ENCODE data around the gene CCDC88A. TPM values are rescaled to one million over a fixed set of nuclear protein-coding genes. Genes with fewer than 3 reads are reported as not detected.

The CCDC88A gene
- total and polyA plus RNA-seq, 4 donors = 4.0 to 31.0 (median 15.5) TPM

GRCh38 chr2:55365303-55365702 lies 54.4 kb downstream of the CCDC88A start:
- no peaks in the 10 kb centered on the region for H3K36me3 ChIP-seq (ENCODE audit: control insufficient read depth in 4 of 4, insufficient read depth in 3 of 4, low read depth in 1 of 4, low read length in 3 of 4)
- H3K9ac ChIP-seq (ENCODE audit: low read depth in 1 of 2, low read length in 2 of 2) = no peak overlapping the region
- WGBS = 85% methylated on average over 3 of the region's 3 CpGs
- no peak overlapping the region for H3K4me3 ChIP-seq (ENCODE audit: low read depth in 1 of 3, low read length in 3 of 3)
- H3K27ac ChIP-seq (ENCODE audit: low read depth in 1 of 2, low read length in 2 of 2) = no peak overlapping the region
- TF ChIP-seq HNF4A (conservative IDR thresholded peaks at IDR 0.05) (no peak), FOXA2 (IDR thresholded peaks at IDR 0.05) (no peak), ZBTB33 (IDR thresholded peaks at IDR 0.05) (no peak), HNF4G (IDR thresholded peaks at IDR 0.05) (no peak), TAF1 (conservative IDR thresholded peaks at IDR 0.05) (no peak), CTCF (IDR thresholded peaks at IDR 0.05; ENCODE audit: low read depth, low read length, missing input control) (no peak), JUND (IDR thresholded peaks at IDR 0.05) (no peak), FOXA1 (IDR thresholded peaks at IDR 0.05) (no peak), REST (IDR thresholded peaks at IDR 0.05) (no peak)
- H3K4me1 ChIP-seq (ENCODE audit: control insufficient read depth in 4 of 4, insufficient read depth in 4 of 4, low read length in 3 of 4) = no peaks in the 10 kb centered on the region
- DNase-seq (ENCODE audit: low spot score) = no peak
- H3K9me3 ChIP-seq (ENCODE audit: control insufficient read depth in 4 of 4, low read length in 3 of 4) = no peaks in the 10 kb centered on the region
- H3K27me3 ChIP-seq (ENCODE audit: control insufficient read depth in 4 of 4, insufficient read depth in 4 of 4, low read length in 3 of 4) = no peaks in the 10 kb centered on the region

GRCh38 chr2:55364189-55365055 lies 55.2 kb downstream of the CCDC88A start:
- Histone ChIP-seq H3K27ac (ENCODE audit: low read depth in 1 of 2, low read length in 2 of 2) (no peak overlapping the region), H3K9me3 (ENCODE audit: control insufficient read depth in 4 of 4, low read length in 3 of 4) (no peaks in the 10 kb centered on the region), H3K9ac (ENCODE audit: low read depth in 1 of 2, low read length in 2 of 2) (no peak overlapping the region), H3K36me3 (ENCODE audit: control insufficient read depth in 4 of 4, insufficient read depth in 3 of 4, low read depth in 1 of 4, low read length in 3 of 4) (no peaks in the 10 kb centered on the region), H3K4me3 (ENCODE audit: low read depth in 1 of 3, low read length in 3 of 3) (no peak overlapping the region), H3K4me1 (ENCODE audit: control insufficient read depth in 4 of 4, insufficient read depth in 4 of 4, low read length in 3 of 4) (no peaks in the 10 kb centered on the region), H3K27me3 (ENCODE audit: control insufficient read depth in 4 of 4, insufficient read depth in 4 of 4, low read length in 3 of 4) (no peaks in the 10 kb centered on the region)
- WGBS = 76% methylated on average over 3 of the region's 3 CpGs
- no peak for DNase-seq (ENCODE audit: low spot score)
- TF ChIP-seq MAX (IDR thresholded peaks at IDR 0.05) = no peak
- TF ChIP-seq FOXA1 (IDR thresholded peaks at IDR 0.05) = no peak
- no peak for TF ChIP-seq REST (IDR thresholded peaks at IDR 0.05)
- peak in 1 of 2 donors; percentile 19 for TF ChIP-seq RXRA (IDR thresholded peaks at IDR 0.05)
- TF ChIP-seq ZBTB33 (IDR thresholded peaks at IDR 0.05) = no peak
- peak; percentile 42 to 64 for TF ChIP-seq JUND (IDR thresholded peaks at IDR 0.05)
- TF ChIP-seq CTCF (IDR thresholded peaks at IDR 0.05; ENCODE audit: low read depth, low read length, missing input control) = no peak
- no peak for TF ChIP-seq ATF3 (IDR thresholded peaks at IDR 0.05)
- TF ChIP-seq TAF1 (conservative IDR thresholded peaks at IDR 0.05) = no peak
